ENCODE measurements around the gene TIGD7. TPM values are rescaled to one million over a fixed set of nuclear protein-coding genes. Genes with fewer than 3 reads are reported as not detected.

Gene TIGD7
- polyA plus RNA-seq, 3 donors, result 0.32 to 1.4 (median 0.64) TPM

DNA sequence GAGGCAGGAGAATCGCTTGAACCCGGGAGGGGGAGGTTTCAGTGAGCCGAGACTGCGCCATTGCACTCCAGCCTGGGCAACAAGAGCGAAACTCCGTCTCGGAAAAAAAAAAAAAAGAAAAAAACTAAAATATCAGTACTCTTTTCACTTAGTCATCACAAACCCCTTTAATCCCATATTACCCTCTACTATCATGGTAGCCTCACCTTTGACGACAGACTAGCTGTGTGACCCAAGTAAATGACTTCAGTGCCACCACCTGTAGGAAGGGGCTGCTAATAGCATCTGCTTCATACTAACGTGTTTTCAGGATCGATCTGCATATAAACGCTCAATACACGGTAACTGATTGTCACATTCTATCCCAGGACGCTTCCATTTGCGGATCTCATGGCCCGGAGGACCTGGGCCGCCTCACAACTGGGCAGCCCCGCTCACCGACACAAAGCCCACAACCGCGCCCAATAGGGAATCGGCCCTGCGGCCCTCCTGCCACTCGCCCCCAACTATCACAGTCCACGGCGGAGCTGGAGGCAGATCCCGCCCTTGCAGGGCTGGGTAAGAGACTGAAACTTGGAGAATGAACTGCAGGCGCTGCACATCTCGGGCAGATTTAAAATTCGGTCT lies 23.0 kb downstream of the TIGD7 start:
- TF ChIP-seq, protein P1, sequence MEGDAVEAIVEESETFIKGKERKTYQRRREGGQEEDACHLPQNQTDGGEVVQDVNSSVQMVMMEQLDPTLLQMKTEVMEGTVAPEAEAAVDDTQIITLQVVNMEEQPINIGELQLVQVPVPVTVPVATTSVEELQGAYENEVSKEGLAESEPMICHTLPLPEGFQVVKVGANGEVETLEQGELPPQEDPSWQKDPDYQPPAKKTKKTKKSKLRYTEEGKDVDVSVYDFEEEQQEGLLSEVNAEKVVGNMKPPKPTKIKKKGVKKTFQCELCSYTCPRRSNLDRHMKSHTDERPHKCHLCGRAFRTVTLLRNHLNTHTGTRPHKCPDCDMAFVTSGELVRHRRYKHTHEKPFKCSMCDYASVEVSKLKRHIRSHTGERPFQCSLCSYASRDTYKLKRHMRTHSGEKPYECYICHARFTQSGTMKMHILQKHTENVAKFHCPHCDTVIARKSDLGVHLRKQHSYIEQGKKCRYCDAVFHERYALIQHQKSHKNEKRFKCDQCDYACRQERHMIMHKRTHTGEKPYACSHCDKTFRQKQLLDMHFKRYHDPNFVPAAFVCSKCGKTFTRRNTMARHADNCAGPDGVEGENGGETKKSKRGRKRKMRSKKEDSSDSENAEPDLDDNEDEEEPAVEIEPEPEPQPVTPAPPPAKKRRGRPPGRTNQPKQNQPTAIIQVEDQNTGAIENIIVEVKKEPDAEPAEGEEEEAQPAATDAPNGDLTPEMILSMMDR (IDR thresholded peaks at IDR 0.05), result no peak
- Histone ChIP-seq H3K9me3 (replicated peaks in 1 of 2; ENCODE audit: control insufficient read depth in 1 of 2, insufficient read depth in 1 of 2, low read length in 2 of 2) (peaks cover 19 to 27% of the 10 kb centered on the region in 2 donors), H3K79me2 (ENCODE audit: insufficient read depth, low read length) (peaks cover 37% of the 10 kb centered on the region), H3K27ac (ENCODE audit: low read depth in 1 of 2, low read length in 2 of 2) (peak overlapping the region in 1 of 2 donors; percentile 96), H3K36me3 (replicated peaks in 1 of 2; ENCODE audit: control insufficient read depth in 1 of 2, insufficient read depth in 2 of 2, low read length in 2 of 2) (peaks cover 19 to 21% of the 10 kb centered on the region in 2 donors), H3K4me2 (replicated peaks; ENCODE audit: extremely low read depth, low read length, poor library complexity, severe bottlenecking) (peak overlapping the region; percentile 90), H2AFZ (ENCODE audit: insufficient read depth, low read depth, low read length, poor library complexity, severe bottlenecking) (peak overlapping the region; percentile 92), H3K9ac (ENCODE audit: insufficient read depth, low read length, poor library complexity, severe bottlenecking) (peak overlapping the region; percentile 92), H3K4me3 (replicated peaks in 1 of 3; ENCODE audit: low read depth in 2 of 3, low read length in 3 of 3) (peak overlapping the region; percentile 79 to 90 (median 87)), H3K27me3 (ENCODE audit: control insufficient read depth in 2 of 2, insufficient read depth in 2 of 2, low read length in 2 of 2) (peaks cover 0 to 11% of the 10 kb centered on the region in 2 donors), H4K20me1 (ENCODE audit: insufficient read depth, low read length) (peaks cover 6% of the 10 kb centered on the region), H3K4me1 (ENCODE audit: control insufficient read depth in 1 of 2, insufficient read depth in 2 of 2, low read length in 2 of 2) (peaks cover 37 to 43% of the 10 kb centered on the region in 2 donors)
- Mint-ChIP-seq H3K27ac (peak overlapping the region; percentile 76 to 98 (median 95)), H3K36me3 (peaks cover 24 to 26% of the 10 kb centered on the region in 2 donors), H3K4me3 (peak overlapping the region; percentile 91 to 98), H3K9me3 (peaks cover 16 to 33% (median 22%) of the 10 kb centered on the region in 7 donors), H3K4me1 (peaks cover 28% of the 10 kb centered on the region), H3K27me3 (ENCODE audit: low read depth in 3 of 3) (peaks cover 9 to 14% (median 10%) of the 10 kb centered on the region in 3 donors)
- intact Hi-C loops (cut with micrococcal nuclease), result loop anchor here (2.0 to 5.0 kb wide), 6 partner anchors 17 to 175 kb away; partner anchors contain the start of genes MEFV (in 1 of the 2), NAA60 (in 1 of the 2), ZNF200 (in 1 of the 2) and ZNF597 (in 1 of the 2)
- no peak for DNase-seq
- 11% methylated on average over 26 of the region's 29 CpGs for WGBS (ENCODE audit: insufficient coverage)

DNA sequence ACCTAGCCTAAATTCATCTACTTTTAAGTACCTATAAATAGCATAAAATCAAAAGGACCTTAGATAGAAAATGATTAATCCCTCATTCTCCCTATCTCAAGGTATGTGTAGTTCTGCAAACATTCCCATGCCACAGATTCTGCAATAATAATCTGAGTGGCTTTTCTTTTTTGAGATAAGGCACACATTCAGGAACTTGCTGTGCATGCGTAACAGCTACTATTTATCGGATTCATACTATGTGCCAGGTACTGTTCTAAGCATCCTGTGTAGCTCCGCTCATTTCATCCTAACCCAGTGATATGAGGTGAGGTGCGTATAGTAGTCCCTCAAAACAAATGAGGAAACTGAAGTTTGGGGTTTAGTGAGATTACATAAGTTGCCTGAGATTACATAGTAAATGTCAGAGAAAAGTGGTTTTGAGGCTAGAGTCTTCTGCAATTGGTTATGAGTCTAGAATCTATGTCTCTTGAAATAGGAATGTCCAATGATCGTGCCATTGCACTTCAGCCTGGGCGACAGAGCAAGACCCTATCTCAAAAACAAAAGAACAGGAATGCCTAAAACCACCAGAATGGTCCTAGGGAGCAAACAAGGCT lies 23.9 kb downstream of the TIGD7 start:
- Mint-ChIP-seq H3K9me3 (peaks cover 7 to 26% (median 17%) of the 10 kb centered on the region in 7 donors), H3K36me3 (peaks cover 15 to 17% of the 10 kb centered on the region in 2 donors), H3K4me1 (peaks cover 28% of the 10 kb centered on the region), H3K27me3 (ENCODE audit: low read depth in 3 of 3) (peaks cover 11 to 19% (median 14%) of the 10 kb centered on the region in 3 donors), H3K4me3 (peak overlapping the region; percentile 71 to 91), H3K27ac (no peak overlapping the region)
- peaks cover 6% of the 10 kb centered on the region for H4K20me1 ChIP-seq (ENCODE audit: insufficient read depth, low read length)
- H3K27me3 ChIP-seq (ENCODE audit: control insufficient read depth in 2 of 2, insufficient read depth in 2 of 2, low read length in 2 of 2), result peaks cover 3 to 16% of the 10 kb centered on the region in 2 donors
- no peak overlapping the region for H3K27ac ChIP-seq (ENCODE audit: low read depth in 1 of 2, low read length in 2 of 2)
- peak overlapping the region in 1 of 3 experiments; percentile 90 for H3K4me3 ChIP-seq (replicated peaks in 1 of 3; ENCODE audit: low read depth in 2 of 3, low read length in 3 of 3)
- peak overlapping the region; percentile 14 for H3K4me2 ChIP-seq (replicated peaks; ENCODE audit: extremely low read depth, low read length, poor library complexity, severe bottlenecking)
- no peak overlapping the region for H3K9ac ChIP-seq (ENCODE audit: insufficient read depth, low read length, poor library complexity, severe bottlenecking)
- intact Hi-C loops (cut with micrococcal nuclease), result loop anchor here in 1 of 2 donors (5.0 kb wide), 2 partner anchors 161 to 176 kb away; partner anchors contain the start of genes NAA60 and ZNF597
- DNase-seq, result peak in 1 of 3 donors; percentile 25
- 33% methylated on average over 2 of the region's 6 CpGs for WGBS (ENCODE audit: insufficient coverage)
- peaks cover 12% of the 10 kb centered on the region in 2 donors for H3K36me3 ChIP-seq (replicated peaks in 1 of 2; ENCODE audit: control insufficient read depth in 1 of 2, insufficient read depth in 2 of 2, low read length in 2 of 2)
- TF ChIP-seq, protein P1 (IDR thresholded peaks at IDR 0.05), result no peak
- peaks cover 10 to 21% of the 10 kb centered on the region in 2 donors for H3K9me3 ChIP-seq (replicated peaks in 1 of 2; ENCODE audit: control insufficient read depth in 1 of 2, insufficient read depth in 1 of 2, low read length in 2 of 2)
- peaks cover 29% of the 10 kb centered on the region for H3K79me2 ChIP-seq (ENCODE audit: insufficient read depth, low read length)
- no peak overlapping the region for H2AFZ ChIP-seq (ENCODE audit: insufficient read depth, low read depth, low read length, poor library complexity, severe bottlenecking)
- peaks cover 37 to 43% of the 10 kb centered on the region in 2 donors for H3K4me1 ChIP-seq (ENCODE audit: control insufficient read depth in 1 of 2, insufficient read depth in 2 of 2, low read length in 2 of 2)
